Endometrium (tissue), 2 donors: Measurements from ENCODE around the gene NTMT1.

ENCODE experiments used
- FAIRE-seq: peaks from 2 replicates; lab custom pipeline; 2012; peaks lifted over from hg19 to GRCh38; lab: Jason Lieb, UNC
- donor health status: control.
- donor health status: control.

Gene NTMT1

GRCh38 chr9:129637102-129637501 lies 11.1 kb downstream of the NTMT1 start:
- no peak for FAIRE-seq

- no peak for FAIRE-seq
Observed at GRCh38 chr9:129637673-129638439, 11.9 kb downstream of the NTMT1 start.

- FAIRE-seq = no peak
Observed at GRCh38 chr9:129639034-129639630, 13.2 kb downstream of the NTMT1 start.

- FAIRE-seq = no peak
Observed at GRCh38 chr9:129639756-129640085, 13.8 kb downstream of the NTMT1 start.

- no peak for FAIRE-seq
Observed at GRCh38 chr9:129640086-129640870, 14.3 kb downstream of the NTMT1 start.

GRCh38 chr9:129640871-129641749 lies 15.1 kb downstream of the NTMT1 start:
- FAIRE-seq = no peak

GRCh38 chr9:129641750-129642585 lies 16.0 kb downstream of the NTMT1 start, which contains the start of gene ASB6:
Gene ASB6 (minus strand): TSS chr9:129642151. CDS start chr9:129641999, 152 bp downstream.
- no peak for FAIRE-seq

- no peak for FAIRE-seq
Observed at GRCh38 chr9:129643706-129644105, 17.7 kb downstream of the NTMT1 start.

- FAIRE-seq = no peak
Observed at GRCh38 chr9:129644365-129644764, 18.4 kb downstream of the NTMT1 start.

GRCh38 chr9:129644902-129645301 lies 18.9 kb downstream of the NTMT1 start:
- no peak for FAIRE-seq

GRCh38 chr9:129646252-129646651 lies 20.3 kb downstream of the NTMT1 start:
- FAIRE-seq = no peak

GRCh38 chr9:129646654-129647053 lies 20.7 kb downstream of the NTMT1 start:
- no peak for FAIRE-seq

- no peak for FAIRE-seq
Observed at GRCh38 chr9:129647635-129648034, 21.7 kb downstream of the NTMT1 start.

- FAIRE-seq = no peak
Observed at GRCh38 chr9:129648092-129648763, 22.3 kb downstream of the NTMT1 start.

GRCh38 chr9:129648764-129649115 lies 22.8 kb downstream of the NTMT1 start:
- FAIRE-seq = no peak

- FAIRE-seq = no peak
Observed at GRCh38 chr9:129649726-129650679, 24.0 kb downstream of the NTMT1 start.

- FAIRE-seq = no peak
Observed at GRCh38 chr9:129650680-129651235, 24.8 kb downstream of the NTMT1 start.

- peak; percentile 70 for FAIRE-seq
Observed at GRCh38 chr9:129653823-129654553, 28.0 kb downstream of the NTMT1 start.
